Upper lobe of right lung (tissue), 1 donor: ENCODE measurements around the gene ZNF132. TPM values are rescaled to one million over a fixed set of nuclear protein-coding genes. Genes with fewer than 3 reads are reported as not detected.

Source experiments
- ATAC-seq: fragments of 200-7000 bp; cut with Tn5 transposase; one replicate; pipeline ENCODE4 v1.9.1; 2020; ENCODE audit warnings: mild to moderate bottlenecking, moderate library complexity
- DNase-seq: peaks from one replicate; pipeline ENCODE4 v3.0.0-alpha.2; 2020
- H3K27ac ChIP-seq: fragments of 200-600 bp; one replicate; pipeline ENCODE4 v1.8.0; 2022
- H3K27me3 ChIP-seq: fragments of 200-600 bp; one replicate; pipeline ENCODE4 v1.8.0; 2022; ENCODE audit warnings: mild to moderate bottlenecking
- H3K36me3 ChIP-seq: fragments of 200-600 bp; one replicate; pipeline ENCODE4 v1.8.0; 2022
- H3K4me1 ChIP-seq: fragments of 200-600 bp; one replicate; pipeline ENCODE4 v1.8.0; 2022
- H3K4me3 ChIP-seq: fragments of 200-600 bp; one replicate; pipeline ENCODE4 v1.8.0; 2022; ENCODE audit warnings: mild to moderate bottlenecking
- H3K9me3 ChIP-seq: fragments of 200-600 bp; one replicate; pipeline ENCODE4 v1.8.0; 2022
- CTCF ChIP-seq: fragments of 200-600 bp; IDR thresholded peaks from one replicate; pipeline ENCODE4 v1.8.0; 2022; ENCODE audit warnings: antibody characterized with exemption
- intact Hi-C: fragments of 100-400 bp; cut with DNase I; formaldehyde crosslinking; loops from one replicate; pipeline ENCODE4 v1.11.0; 2022
- total RNA-seq: library from RNA; stranded (reverse); fragmentation: NEBNext Ultra II Directional; extraction: Animal tissue kit (Norgen Biotek cat#: 25700); gene quantifications from one replicate; pipeline ENCODE4 v1.2.1, GENCODE V29; 2021
- donor health status: DM: no; HTN: yes; CAD: no; lungs with severe emphysema.

The ZNF132 gene
- total RNA-seq, 1 donor from 2014 or later: 5.1 TPM

DNA sequence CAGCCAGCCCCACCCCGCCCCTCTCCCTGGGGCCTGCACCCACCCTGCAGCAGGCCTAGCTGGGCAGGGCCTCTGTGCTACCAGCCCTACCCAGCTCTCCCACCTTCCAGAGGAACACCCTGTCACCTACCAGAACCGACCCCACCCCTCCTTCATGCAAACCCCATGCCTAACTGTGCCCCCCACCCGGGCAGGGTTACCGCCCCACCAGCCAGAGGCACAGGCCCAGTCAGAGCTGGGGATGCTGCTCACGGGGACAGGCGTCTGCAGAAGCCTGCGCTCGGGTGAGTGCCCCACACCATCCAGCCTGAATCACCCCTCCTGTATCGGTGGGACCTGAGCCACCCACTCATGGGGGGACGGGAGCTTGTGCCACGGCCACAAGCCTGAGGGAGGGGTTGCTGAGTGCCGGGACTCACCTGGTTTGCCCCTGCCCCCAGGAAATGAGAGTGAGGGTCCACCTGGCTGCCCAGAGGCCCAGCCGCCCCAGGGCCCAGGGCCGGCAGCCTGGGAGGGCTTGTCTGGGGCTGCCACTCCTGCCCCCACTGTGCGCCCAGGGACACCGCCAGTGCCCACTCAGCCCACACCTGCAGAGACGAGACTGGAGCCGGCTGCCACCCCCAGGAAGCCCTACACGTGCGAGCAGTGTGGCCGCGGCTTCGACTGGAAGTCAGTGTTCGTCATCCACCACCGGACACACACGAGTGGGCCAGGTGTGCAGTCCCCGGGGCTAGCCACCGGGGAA is 40.0 kb upstream of the ZNF132 start:
- Histone ChIP-seq H3K27ac (no peak overlapping the region), H3K36me3 (peaks cover 14% of the 10 kb centered on the region), H3K4me3 (no peak overlapping the region), H3K9me3 (no peaks in the 10 kb centered on the region), H3K27me3 (no peaks in the 10 kb centered on the region), H3K4me1 (peaks cover 13% of the 10 kb centered on the region)
- TF ChIP-seq CTCF: no peak
- no peak for DNase-seq
- ATAC-seq: no peak
- intact Hi-C loops: no loop called here

DNA sequence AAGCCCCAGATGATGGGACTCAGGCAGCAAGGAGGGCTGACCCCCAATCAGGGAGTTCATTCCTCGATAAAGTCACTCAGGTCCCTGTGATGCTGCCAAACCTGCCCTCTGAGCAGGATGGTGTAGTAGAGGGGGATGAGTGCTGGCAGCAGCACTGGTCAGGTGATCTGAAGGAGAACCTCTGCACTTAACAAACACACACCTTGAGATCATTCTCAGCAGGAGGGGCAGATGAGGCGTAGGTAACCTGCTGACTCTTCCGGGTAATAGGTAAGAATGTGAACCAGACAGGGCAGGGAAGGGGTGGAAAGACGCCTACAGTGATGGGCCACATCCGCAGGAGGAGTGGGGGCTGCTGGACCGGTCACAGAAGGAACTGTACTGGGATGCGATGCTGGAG is 39.4 kb upstream of the ZNF132 start:
- H3K4me3 ChIP-seq: no peak overlapping the region
- no peak for ATAC-seq
- TF ChIP-seq CTCF: no peak

GRCh38 chr19:58477871-58478270 is 37.9 kb upstream of the ZNF132 start:
- no peaks in the 10 kb centered on the region for H3K27me3 ChIP-seq
- no peak overlapping the region for H3K4me3 ChIP-seq
- no peak for TF ChIP-seq CTCF
- ATAC-seq: no peak
- intact Hi-C loops: no loop called here
- peaks cover 15% of the 10 kb centered on the region for H3K4me1 ChIP-seq
- DNase-seq: no peak
- H3K36me3 ChIP-seq: peaks cover 19% of the 10 kb centered on the region
- no peak overlapping the region for H3K27ac ChIP-seq
- H3K9me3 ChIP-seq: no peaks in the 10 kb centered on the region

More for the DNA sequence above, 39.4 kb upstream of the ZNF132 start:
- no peak overlapping the region for H3K27ac ChIP-seq
- no peaks in the 10 kb centered on the region for H3K27me3 ChIP-seq
- no peak for DNase-seq
- intact Hi-C loops: no loop called here
- no peaks in the 10 kb centered on the region for H3K9me3 ChIP-seq
- peaks cover 14% of the 10 kb centered on the region for H3K36me3 ChIP-seq
- peaks cover 15% of the 10 kb centered on the region for H3K4me1 ChIP-seq

DNA sequence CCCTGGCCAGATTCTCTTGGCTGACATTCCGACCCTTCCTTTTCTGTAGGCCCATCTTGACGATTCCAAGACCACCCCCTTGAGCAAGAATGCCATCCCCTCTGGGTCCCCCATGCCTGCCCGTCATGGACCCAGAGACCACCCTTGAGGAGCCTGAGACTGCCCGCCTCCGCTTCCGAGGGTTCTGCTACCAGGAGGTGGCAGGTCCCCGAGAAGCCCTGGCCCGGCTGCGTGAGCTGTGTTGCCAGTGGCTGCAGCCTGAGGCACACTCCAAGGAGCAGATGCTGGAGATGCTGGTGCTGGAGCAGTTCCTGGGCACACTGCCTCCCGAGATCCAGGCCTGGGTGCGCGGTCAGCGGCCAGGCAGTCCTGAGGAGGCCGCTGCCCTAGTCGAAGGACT is 37.2 kb upstream of the ZNF132 start:
- Histone ChIP-seq H3K9me3 (no peaks in the 10 kb centered on the region), H3K4me1 (peaks cover 15% of the 10 kb centered on the region), H3K4me3 (no peak overlapping the region), H3K27ac (peak overlapping the region; percentile 94), H3K27me3 (no peaks in the 10 kb centered on the region), H3K36me3 (peaks cover 26% of the 10 kb centered on the region)
- DNase-seq (no peak), ATAC-seq (no peak)
- no peak for TF ChIP-seq CTCF
- intact Hi-C loops: no loop called here

GRCh38 chr19:58476498-58477015 is 36.6 kb upstream of the ZNF132 start:
- Histone ChIP-seq H3K4me1 (peaks cover 15% of the 10 kb centered on the region), H3K9me3 (no peaks in the 10 kb centered on the region), H3K27ac (peak overlapping the region; percentile 94), H3K36me3 (peaks cover 32% of the 10 kb centered on the region), H3K27me3 (no peaks in the 10 kb centered on the region), H3K4me3 (peak overlapping the region; percentile 71)
- ATAC-seq (no peak), DNase-seq (no peak)
- TF ChIP-seq CTCF: no peak
- intact Hi-C loops: no loop called here
